ENCODE results near the gene WDFY1. TPM values are rescaled to one million over a fixed set of nuclear protein-coding genes. Genes with fewer than 3 reads are reported as not detected.

Gene WDFY1
- total RNA-seq, 4 donors from 2014 or later: 12.0 to 25.7 (median 17.1) TPM

GRCh38 chr2:223860809-223861738 lies 84.1 kb downstream of the WDFY1 start:
- H3K9me3 ChIP-seq: no peaks in the 10 kb centered on the region
- intact Hi-C loops (cut with DNase I; ENCODE audit: low total_unique reads) (no loop called here), in situ Hi-C loops (cut with MboI; ENCODE audit: low sequenced_read_pairs in 4 of 4) (no loop called here)
- no peaks in the 10 kb centered on the region for H3K36me3 ChIP-seq
- ATAC-seq: no peak
- H3K4me3 ChIP-seq: no peak overlapping the region
- no peak overlapping the region for H3K27ac ChIP-seq
- H3K4me1 ChIP-seq: no peaks in the 10 kb centered on the region
- no peak for TF ChIP-seq CTCF (IDR thresholded peaks at IDR 0.05 in 4 of 5, conservative IDR thresholded peaks at IDR 0.05 in 1 of 5)
- no peak for TF ChIP-seq POLR2A (IDR thresholded peaks at IDR 0.05)
- no peak for DNase-seq
- no peaks in the 10 kb centered on the region for H3K27me3 ChIP-seq

- intact Hi-C loops (cut with DNase I; ENCODE audit: low total_unique reads): no loop called here
- TF ChIP-seq CTCF (IDR thresholded peaks at IDR 0.05 in 4 of 5, conservative IDR thresholded peaks at IDR 0.05 in 1 of 5) (no peak), POLR2A (IDR thresholded peaks at IDR 0.05) (no peak)
- ATAC-seq (no peak), DNase-seq (no peak)
- H3K4me1 ChIP-seq: no peaks in the 10 kb centered on the region
- H3K36me3 ChIP-seq: no peaks in the 10 kb centered on the region
- in situ Hi-C loops (cut with MboI; ENCODE audit: low sequenced_read_pairs in 4 of 4): no loop called here
- no peak overlapping the region for H3K27ac ChIP-seq
- no peaks in the 10 kb centered on the region for H3K27me3 ChIP-seq
- H3K4me3 ChIP-seq: no peak overlapping the region
- H3K9me3 ChIP-seq: no peaks in the 10 kb centered on the region
Measured at GRCh38 chr2:223859070-223859469, 86.1 kb downstream of the WDFY1 start.

GRCh38 chr2:223856584-223856983 lies 88.6 kb downstream of the WDFY1 start:
- Histone ChIP-seq H3K9me3 (no peaks in the 10 kb centered on the region), H3K4me1 (no peaks in the 10 kb centered on the region), H3K27me3 (no peaks in the 10 kb centered on the region), H3K4me3 (no peak overlapping the region), H3K27ac (no peak overlapping the region), H3K36me3 (no peaks in the 10 kb centered on the region)
- ATAC-seq: no peak
- in situ Hi-C loops (cut with MboI; ENCODE audit: low sequenced_read_pairs in 4 of 4): no loop called here
- intact Hi-C loops (cut with DNase I; ENCODE audit: low total_unique reads): no loop called here
- no peak for TF ChIP-seq POLR2A (IDR thresholded peaks at IDR 0.05)
- TF ChIP-seq CTCF (IDR thresholded peaks at IDR 0.05 in 4 of 5, conservative IDR thresholded peaks at IDR 0.05 in 1 of 5): no peak
- DNase-seq: no peak

- H3K9me3 ChIP-seq: no peaks in the 10 kb centered on the region
- DNase-seq (no peak), ATAC-seq (no peak)
- intact Hi-C loops (cut with DNase I; ENCODE audit: low total_unique reads): no loop called here
- in situ Hi-C loops (cut with MboI; ENCODE audit: low sequenced_read_pairs in 4 of 4): no loop called here
- no peaks in the 10 kb centered on the region for H3K36me3 ChIP-seq
- no peaks in the 10 kb centered on the region for H3K4me1 ChIP-seq
- no peak overlapping the region for H3K4me3 ChIP-seq
- no peaks in the 10 kb centered on the region for H3K27me3 ChIP-seq
- TF ChIP-seq POLR2A (IDR thresholded peaks at IDR 0.05) (no peak), CTCF (IDR thresholded peaks at IDR 0.05 in 4 of 5, conservative IDR thresholded peaks at IDR 0.05 in 1 of 5) (no peak)
- no peak overlapping the region for H3K27ac ChIP-seq
Measured at GRCh38 chr2:223856021-223856420, 89.1 kb downstream of the WDFY1 start.
